Activated CD4-positive, alpha-beta T cell treated with anti-CD3 and anti-CD28 coated beads, Interleukin-2, amount 50 U/mL, for 48 hours (primary cell): ENCODE results near the gene RAB3GAP1.
A peak's percentile ranks its signal among the peaks of the same experiment; 100 is the strongest.
"Not testable (repeated sequence)": the region's sequence is repeated elsewhere in the genome, so short reads cannot be mapped to it uniquely, and the experiment has no call there.

Source experiments
- DNase-seq, 2 experiments: peaks; one replicate each; pipeline ENCODE4 v3.0.0-alpha.2; 2020

RAB3GAP1 gene

GRCh38 chr2:135052042-135052876 is at the start of gene RAB3GAP1:
RAB3GAP1 (plus strand) TSS chr2:135052292; CDS start chr2:135052308, 16 bp downstream.
- DNase-seq: peak; percentile 89 to 93

- no peak for DNase-seq
These were observed 49.3 kb upstream of the RAB3GAP1 start for GRCh38 chr2:135002836-135003235.

GRCh38 chr2:135004005-135004746 is 47.9 kb upstream of the RAB3GAP1 start:
- DNase-seq: peak; percentile 74 to 81

GRCh38 chr2:135005753-135006152 is 46.3 kb upstream of the RAB3GAP1 start:
- no peak for DNase-seq

GRCh38 chr2:135009339-135009738 is 42.8 kb upstream of the RAB3GAP1 start:
- no peak for DNase-seq

- no peak for DNase-seq
These were observed 41.7 kb upstream of the RAB3GAP1 start for GRCh38 chr2:135010200-135010942.

- no peak for DNase-seq
These were observed 40.5 kb upstream of the RAB3GAP1 start for GRCh38 chr2:135011633-135012032.

GRCh38 chr2:135021618-135022017 is 30.5 kb upstream of the RAB3GAP1 start:
- no peak for DNase-seq

- peak in 1 of 2 experiments; percentile 1 for DNase-seq
These were observed 28.9 kb upstream of the RAB3GAP1 start for GRCh38 chr2:135022952-135023880.

- no peak for DNase-seq
These were observed 28.1 kb upstream of the RAB3GAP1 start for GRCh38 chr2:135023886-135024485.

- DNase-seq: no peak
These were observed 22.5 kb upstream of the RAB3GAP1 start for GRCh38 chr2:135029481-135030134.

GRCh38 chr2:135030826-135031225 is 21.3 kb upstream of the RAB3GAP1 start:
- DNase-seq: no peak

GRCh38 chr2:135033216-135033615 is 18.9 kb upstream of the RAB3GAP1 start:
- not testable (repeated sequence) for DNase-seq

- no peak for DNase-seq
These were observed 14.3 kb upstream of the RAB3GAP1 start for GRCh38 chr2:135037831-135038230.

GRCh38 chr2:135043345-135043744 is 8.7 kb upstream of the RAB3GAP1 start:
- DNase-seq: peak; percentile 40 to 58

- no peak for DNase-seq
These were observed 4.8 kb upstream of the RAB3GAP1 start, which contains the start of gene MAP3K19 for GRCh38 chr2:135047300-135047699. MAP3K19 (minus strand) TSS chr2:135047447; CDS start chr2:135024647, 22,800 bp downstream.

- DNase-seq: no peak
These were observed 4.0 kb upstream of the RAB3GAP1 start for GRCh38 chr2:135048122-135048521.

- no peak for DNase-seq
These were observed 2.0 kb upstream of the RAB3GAP1 start for GRCh38 chr2:135050132-135050531.

- no peak for DNase-seq
These were observed 1.4 kb upstream of the RAB3GAP1 start for GRCh38 chr2:135050684-135051083.

GRCh38 chr2:135052997-135053474 is 944 bp downstream of the RAB3GAP1 start:
- DNase-seq: peak; percentile 30 to 44
